K562 (cell line): ENCODE results near the gene ZC3H10. TPM values are rescaled to one million over a fixed set of nuclear protein-coding genes. Genes with fewer than 3 reads are reported as not detected.

ENCODE experiments used
- ATAC-seq: fragments of 200-7000 bp; cut with Tn5 transposase; 3 replicates; pipeline ENCODE4 v1.9.1; 2020; ENCODE audit warnings: moderate library complexity
- BruUV-seq: library from RNA; stranded (reverse); fragments of 400-500 nt; replicated peaks from 2 replicates; lab custom pipeline; 2021; lab: Mats Ljungman, UMichigan
- CTCF ChIA-PET: fragments of 300-600 bp; formaldehyde crosslinking; extraction: SDS; loops from one replicate; lab custom pipeline; 2021; ENCODE audit warnings: low intra/inter-chr PET ratio; lab: Yijun Ruan, JAX
- POLR2A ChIA-PET: fragments of 300-600, 350-650 bp; sonication (Branson Sonifier 250); formaldehyde crosslinking; extraction: SDS; loops from one replicate; lab custom pipeline; 2021; ENCODE audit warnings: antibody characterized with exemption, inconsistent platforms; lab: Yijun Ruan, JAX
- DNase-seq, 4 experiments: peaks; one replicate each; pipeline versions ENCODE4 v3.0.0 to v3.0.0-alpha.2; 2011 to 2018; ENCODE audit warnings: low spot score in 3 of 4, mixed read lengths in 3 of 4; ENCODE audit errors: extremely low read depth in 1 of 4
- FAIRE-seq: peaks from 2 replicates; lab custom pipeline; 2011; peaks lifted over from hg19 to GRCh38; lab: Jason Lieb, UNC
- H2AFZ ChIP-seq: 2 replicates; pipeline ENCODE4 v1.6.0; 2011; ENCODE audit warnings: low read depth, low read length, control low read depth, inconsistent platforms
- H3K27ac ChIP-seq: fragments of 200-600 bp; 3 replicates; pipeline ENCODE4 v1.8.0; 2011; ENCODE audit warnings: low read depth, mild to moderate bottlenecking, control low read depth, inconsistent platforms, low read length, moderate library complexity, mixed read lengths; ENCODE audit errors: extremely low read depth
- H3K27me3 ChIP-seq, 2 experiments: fragments of 300-600 bp in 1 of 2; 2 replicates in 1 of 2; 3 replicates in 1 of 2; pipeline versions ENCODE4 v1.6.0 to v1.8.0; 2011; ENCODE audit warnings: inconsistent platforms in 2 of 2, low read length in 2 of 2, mild to moderate bottlenecking in 1 of 2, mixed read lengths in 1 of 2, moderate library complexity in 1 of 2; ENCODE audit not compliant: control insufficient read depth in 2 of 2, insufficient read depth in 2 of 2
- H3K36me3 ChIP-seq: fragments of 300-600 bp; 3 replicates; pipeline ENCODE4 v1.8.0; 2011; ENCODE audit warnings: mild to moderate bottlenecking, low read length, inconsistent platforms; ENCODE audit not compliant: control insufficient read depth, insufficient read depth
- H3K4me1 ChIP-seq, 2 experiments: fragments of 200-600 bp in 1 of 2; replicated peaks in 1 of 2; 2 replicates in 1 of 2; 3 replicates in 1 of 2; pipeline versions ENCODE4 v1.5.1 to v1.8.0; 2011; ENCODE audit warnings: inconsistent platforms in 2 of 2, low read length in 2 of 2, mild to moderate bottlenecking in 1 of 2, mixed read lengths in 1 of 2, moderate library complexity in 1 of 2; ENCODE audit not compliant: control insufficient read depth in 2 of 2, insufficient read depth in 2 of 2
- H3K4me2 ChIP-seq: 2 replicates; pipeline ENCODE4 v1.6.1; 2011; ENCODE audit warnings: low read length, control low read depth, inconsistent platforms, mixed read lengths; ENCODE audit not compliant: insufficient read depth
- H3K4me3 ChIP-seq: fragments of 200-600 bp; sonication (generic), shearing (Covaris generic); 2 replicates; pipeline ENCODE4 v1.5.1; 2016; ENCODE audit warnings: control low read depth, inconsistent platforms
- H3K79me2 ChIP-seq: fragments of 200-600 bp; 3 replicates; pipeline ENCODE4 v1.8.0; 2011; ENCODE audit warnings: low read length, inconsistent platforms; ENCODE audit not compliant: control insufficient read depth, insufficient read depth
- H3K9ac ChIP-seq, 2 experiments: 2 replicates each; pipeline versions ENCODE4 v1.6.0 to v1.6.1; 2011; ENCODE audit warnings: low read depth in 2 of 2, low read length in 2 of 2, control low read depth in 1 of 2, inconsistent platforms in 1 of 2, mild to moderate bottlenecking in 1 of 2, mixed read lengths in 1 of 2; ENCODE audit not compliant: insufficient read depth in 1 of 2
- H3K9me1 ChIP-seq: one replicate; pipeline ENCODE4 v1.6.0; 2011; ENCODE audit warnings: inconsistent platforms, mild to moderate bottlenecking, low read length, moderate library complexity; ENCODE audit not compliant: control insufficient read depth, insufficient read depth
- H3K9me3 ChIP-seq: replicated peaks from 2 replicates; pipeline ENCODE4 v1.5.1; 2011; ENCODE audit warnings: low read depth, low read length, inconsistent platforms; ENCODE audit not compliant: control insufficient read depth, insufficient read depth
- H4K20me1 ChIP-seq: replicated peaks from 2 replicates; pipeline ENCODE4 v1.6.1; 2011; ENCODE audit warnings: low read length, inconsistent platforms, mixed read lengths; ENCODE audit not compliant: control insufficient read depth, insufficient read depth
- CBX3 ChIP-seq, 2 experiments: IDR thresholded peaks; 1 replicate in 1 of 2; 2 replicates in 1 of 2; pipeline ENCODE4 v1.6.1; 2012; ENCODE audit warnings: inconsistent platforms in 2 of 2, low read length in 2 of 2, borderline replicate concordance in 1 of 2, control low read depth in 1 of 2
- CC2D1A ChIP-seq: fragments of 450-650 bp; IDR thresholded peaks from 2 replicates; pipeline ENCODE4 v1.6.1; 2017; ENCODE audit warnings: mild to moderate bottlenecking
- ESRRA ChIP-seq: fragments of 450-650 bp; IDR thresholded peaks from 2 replicates; pipeline ENCODE4 v1.6.1; 2014; ENCODE audit warnings: low read depth, mild to moderate bottlenecking, moderate library complexity, borderline replicate concordance
- HEY1 ChIP-seq: fragments of 250-450 bp; sonication (Bioruptor Pico); IDR thresholded peaks from 2 replicates; pipeline ENCODE4 v1.5.0; 2020; ENCODE audit warnings: mild to moderate bottlenecking, moderate library complexity, borderline replicate concordance
- HMG20A ChIP-seq: fragments of 450-650 bp; formaldehyde crosslinking; conservative IDR thresholded peaks from 2 replicates; pipeline ENCODE4 v1.4.0; 2020; ENCODE audit warnings: mild to moderate bottlenecking, mixed read lengths
- ILF3 ChIP-seq: fragments of 450-650 bp; IDR thresholded peaks from 2 replicates; pipeline ENCODE4 v1.6.1; 2018; ENCODE audit warnings: antibody characterized with exemption, mild to moderate bottlenecking, moderate library complexity, borderline replicate concordance
- KAT2B ChIP-seq: IDR thresholded peaks from one replicate; pipeline ENCODE4 v1.6.1; 2012; ENCODE audit warnings: low read depth, mild to moderate bottlenecking, control low read depth, inconsistent platforms, low read length, moderate library complexity
- KHSRP ChIP-seq: fragments of 450-650 bp; IDR thresholded peaks from 2 replicates; pipeline ENCODE4 v1.6.1; 2017
- NONO ChIP-seq, 2 experiments: fragments of 200-400 bp in 1 of 2; fragments of 450-650 bp in 1 of 2; formaldehyde crosslinking in 1 of 2; IDR thresholded peaks; 2 replicates each; pipeline ENCODE4 v1.6.1; 2017; ENCODE audit warnings: low read depth in 2 of 2, mild to moderate bottlenecking in 2 of 2, moderate library complexity in 2 of 2, low read length in 1 of 2
- PURB ChIP-seq: sonication (generic); formaldehyde crosslinking; IDR thresholded peaks from 2 replicates; pipeline ENCODE4 v1.9.0; 2021; ENCODE audit warnings: low read depth, mild to moderate bottlenecking, missing genetic modification reagents
- RAD51 ChIP-seq: fragments of 450-650 bp; IDR thresholded peaks from 2 replicates; pipeline ENCODE4 v1.7.1; 2016; ENCODE audit warnings: low read depth, mild to moderate bottlenecking, borderline replicate concordance
- SRSF7 ChIP-seq: fragments of 200-400 bp; formaldehyde crosslinking; optimal IDR thresholded peaks from 2 replicates; pipeline ENCODE3; 2017; ENCODE audit warnings: mild to moderate bottlenecking, low read depth, low read length
- TAF7 ChIP-seq: fragments of 450-650 bp; IDR thresholded peaks from 2 replicates; pipeline ENCODE4 v1.6.1; 2016; ENCODE audit warnings: missing genetic modification characterization, missing compliant biosample characterization
- TFAM ChIP-seq: fragments of 250-450 bp; sonication (Bioruptor Pico); conservative IDR thresholded peaks from 2 replicates; pipeline ENCODE4 v1.5.0; 2021; ENCODE audit warnings: mild to moderate bottlenecking, moderate library complexity
- TOE1 ChIP-seq, 2 experiments: fragments of 450-650 bp in 1 of 2; sonication (generic) in 1 of 2; formaldehyde crosslinking in 1 of 2; IDR thresholded peaks; 2 replicates each; pipeline versions ENCODE4 v1.7.1 to v1.8.0; 2016 to 2022; ENCODE audit warnings: borderline replicate concordance in 2 of 2, mild to moderate bottlenecking in 2 of 2, antibody characterized with exemption in 1 of 2, inconsistent platforms in 1 of 2, low read depth in 1 of 2, missing genetic modification reagents in 1 of 2, moderate library complexity in 1 of 2
- TRIM25 ChIP-seq: fragments of 450-650 bp; IDR thresholded peaks from 2 replicates; pipeline ENCODE4 v1.7.0; 2016; ENCODE audit warnings: borderline replicate concordance
- ZNF143 ChIP-seq: sonication (generic); formaldehyde crosslinking; IDR thresholded peaks from 2 replicates; pipeline ENCODE4 v1.9.0; 2022; ENCODE audit warnings: mild to moderate bottlenecking, missing genetic modification reagents
- ZNF274 ChIP-seq: IDR thresholded peaks from 2 replicates; pipeline ENCODE4 v1.6.1; 2011; ENCODE audit warnings: low read depth, mild to moderate bottlenecking, low read length, moderate library complexity, borderline replicate concordance
- ZNF436 ChIP-seq: fragments of 250-450, 450-650 bp; sonication (Bioruptor Pico); formaldehyde crosslinking; IDR thresholded peaks from 2 replicates; pipeline ENCODE4 v1.7.0; 2020; ENCODE audit warnings: mild to moderate bottlenecking
- WGBS: fragments of 100-300 bp; shearing (Covaris generic); methylation state at CpG from one replicate; pipeline ENCODE4 v1.1.6; 2016; ENCODE audit warnings: low coverage, mixed read lengths; ENCODE audit not compliant: insufficient coverage; ENCODE audit errors: missing lambda C conversion rate; 5-methylcytosine and 5-hydroxymethylcytosine counted together
- in situ Hi-C: fragments of 300-500 bp; cut with MboI; formaldehyde crosslinking; loops from 4 replicates; pipeline ENCODE4 v1.15.0; 2018; ENCODE audit warnings: inconsistent platforms, mixed read lengths
- intact Hi-C: fragments of 100-400 bp; cut with micrococcal nuclease; formaldehyde crosslinking; loops from 2 replicates; pipeline ENCODE4 v1.14.2; 2022
- polyA plus RNA-seq, 8 experiments: library from polyadenylated mRNA; depleted of rRNA in 4 of 8; stranded (reverse) in 5 of 8; unstranded in 3 of 8; fragments of >200 nt; fragmentation: Nextera tagmentation in 2 of 8; fragmentation: Illumina TruSeq in 1 of 8; extraction: Ambion mirVana in 2 of 8; extraction: Trizol in 1 of 8; gene quantifications; 2 replicates each; pipeline versions ENCODE4 v1.2.1 to v1.2.3, GENCODE V29; 2011 to 2014; ENCODE audit warnings: inconsistent platforms in 1 of 8, missing spikeins in 1 of 8
- total RNA-seq, 7 experiments: library from RNA; depleted of rRNA in 6 of 7; stranded (reverse); fragments of >200 nt in 6 of 7; fragmentation: Illumina TruSeq in 2 of 7; extraction: Trizol in 2 of 7; gene quantifications; 2 replicates each; pipeline versions ENCODE4 v1.2.1 to v1.2.3, GENCODE V29; 2011 to 2021; ENCODE audit warnings: low replicate concordance in 1 of 7

ZC3H10 gene
- total and polyA plus RNA-seq, 9 of the 15 experiments (the other 6 are each of a cell fraction or from before 2014, with no cell fraction given): 0.31 to 4.1 (median 1.6) TPM

- DNase-seq (peak in 1 of 4 experiments; percentile 4), ATAC-seq (no peak), FAIRE-seq (no peak)
- in situ Hi-C loops (no loop called here), intact Hi-C loops (no loop called here)
- TF ChIP-seq ZNF436 (CRISPR knock-in tag) (no peak), RAD51 (no peak), CC2D1A (no peak), PURB (no peak), NONO (IDR thresholded peaks at IDR 0.05; ENCODE audit: low read depth in 2 of 2, low read length in 1 of 2) (no peak), ZNF143 (CRISPR knock-in tag) (no peak), ZNF274 (no peak), TAF7 (no peak), ILF3 (no peak), TFAM (no peak), HEY1 (CRISPR knock-in tag) (no peak), KAT2B (no peak), CBX3 (IDR thresholded peaks at IDR 0.05; ENCODE audit: borderline replicate concordance in 1 of 2, low read length in 2 of 2) (no peak), ESRRA (no peak), TOE1 (IDR thresholded peaks at IDR 0.05; ENCODE audit: borderline replicate concordance) (no peak), TOE1 (CRISPR knock-in tag; IDR thresholded peaks at IDR 0.05; ENCODE audit: borderline replicate concordance, low read depth) (no peak), SRSF7 (no peak), HMG20A (no peak), TRIM25 (no peak), KHSRP (no peak)
- BruUV-seq: no TSS peak
- H3K4me3 ChIP-seq: no peak overlapping the region
- H3K4me1 ChIP-seq: peaks cover 10 to 14% of the 10 kb centered on the region in 2 experiments
- no peaks in the 10 kb centered on the region for H3K27me3 ChIP-seq
- no peaks in the 10 kb centered on the region for H3K9me1 ChIP-seq
- H3K4me2 ChIP-seq: no peak overlapping the region
- peaks cover 21% of the 10 kb centered on the region for H3K79me2 ChIP-seq
- peaks cover 5% of the 10 kb centered on the region for H4K20me1 ChIP-seq
- no peaks in the 10 kb centered on the region for H3K9me3 ChIP-seq
- no peak overlapping the region for H2AFZ ChIP-seq
- H3K36me3 ChIP-seq: peaks cover 9% of the 10 kb centered on the region
- ChIA-PET POLR2A (no interaction called here), CTCF (no interaction called here)
- peak overlapping the region in 1 of 2 experiments; percentile 27; a peak in 1 of 4 replicates for H3K9ac ChIP-seq
- whole genome bisulfite sequencing: 66% methylated on average over 13 of the region's 14 CpGs
- H3K27ac ChIP-seq: no peak overlapping the region
Measured at GRCh38 chr12:56101045-56101444, 17.0 kb upstream of the ZC3H10 start.
